ENCODE data around the gene WNT11.
A peak's percentile ranks its signal among the peaks of the same experiment; 100 is the strongest.

WNT11 gene

DNA sequence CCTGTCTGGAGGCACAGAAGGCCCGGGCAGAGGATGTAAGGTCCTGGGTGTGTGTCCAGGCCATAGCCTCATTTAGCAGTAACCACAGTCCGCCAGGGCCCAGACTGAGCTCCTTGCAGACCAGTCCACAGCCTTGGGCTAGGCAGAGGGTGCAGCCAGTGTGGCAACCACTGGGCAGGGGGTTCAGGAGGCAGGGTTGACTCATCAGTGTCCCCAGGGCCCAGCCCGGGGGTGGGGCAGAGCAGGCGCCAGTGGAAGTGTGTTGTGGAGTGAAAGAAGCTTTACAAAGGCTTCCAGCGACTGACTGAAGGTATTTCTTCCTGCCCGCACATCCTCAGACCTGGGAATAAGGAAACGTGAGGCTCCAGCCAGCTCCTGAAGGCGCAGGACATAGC is 27.7 kb upstream of the WNT11 start:
- TF ChIP-seq POLR2A (IDR thresholded peaks at IDR 0.05; ENCODE audit: extremely low read depth, insufficient read length) (no peak), MYC (IDR thresholded peaks at IDR 0.05; ENCODE audit: low read depth, low read length) (peak; percentile 55; the same call in 1 of the 2 replicates), CTCF (IDR thresholded peaks at IDR 0.05; ENCODE audit: low read depth, low read length) (no peak)
- TF ChIP-seq, protein P1, sequence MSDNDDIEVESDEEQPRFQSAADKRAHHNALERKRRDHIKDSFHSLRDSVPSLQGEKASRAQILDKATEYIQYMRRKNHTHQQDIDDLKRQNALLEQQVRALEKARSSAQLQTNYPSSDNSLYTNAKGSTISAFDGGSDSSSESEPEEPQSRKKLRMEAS (IDR thresholded peaks at IDR 0.05; ENCODE audit: low read depth, low read length) = peak; percentile 39; the same call in 1 of the 2 replicates
- H3K4me3 ChIP-seq (ENCODE audit: low read depth, low read length) = peak overlapping the region; percentile 84
- DNase-seq (ENCODE audit: low read depth) = peak; percentile 98

DNA sequence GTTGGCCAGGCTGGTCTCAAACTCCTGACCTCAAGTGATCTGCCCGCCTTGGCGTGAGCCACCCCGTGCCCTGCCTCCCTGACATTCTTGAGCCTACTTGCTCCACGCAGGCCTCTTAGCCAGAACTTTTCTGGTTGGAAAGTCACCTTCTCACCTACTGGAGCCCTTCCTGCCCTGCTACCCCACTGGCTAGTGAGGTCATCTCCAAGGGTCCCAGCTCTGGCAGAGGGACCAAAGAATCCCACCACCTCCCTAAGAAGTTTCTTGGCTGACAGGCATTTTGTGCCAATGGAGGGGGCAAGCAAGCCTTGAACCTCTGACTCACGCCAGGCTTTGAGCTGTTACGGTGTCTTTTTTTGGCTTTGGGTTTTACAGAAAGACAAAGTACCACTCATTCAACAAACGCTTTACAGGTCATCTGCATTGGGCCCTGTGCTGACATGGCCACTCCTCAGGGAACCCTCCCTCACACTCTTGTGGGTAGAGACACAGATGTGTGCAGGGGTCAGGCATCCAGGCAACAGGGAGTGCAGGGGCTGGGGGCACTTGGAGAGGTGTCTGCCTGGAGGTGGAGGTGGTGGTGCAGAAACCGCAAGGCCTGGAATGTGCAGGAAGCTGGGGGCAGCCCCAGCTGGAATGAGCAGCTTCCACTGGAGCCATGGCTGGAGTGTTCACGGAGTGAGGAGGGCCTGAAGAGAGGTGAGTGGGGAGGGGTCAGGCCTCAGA is 27.1 kb upstream of the WNT11 start:
- no peak overlapping the region for H3K4me3 ChIP-seq (ENCODE audit: low read depth, low read length)
- TF ChIP-seq CTCF (IDR thresholded peaks at IDR 0.05; ENCODE audit: low read depth, low read length) (no peak), MYC (IDR thresholded peaks at IDR 0.05; ENCODE audit: low read depth, low read length) (no peak), POLR2A (IDR thresholded peaks at IDR 0.05; ENCODE audit: extremely low read depth, insufficient read length) (no peak)
- TF ChIP-seq, protein P1 (IDR thresholded peaks at IDR 0.05; ENCODE audit: low read depth, low read length) = no peak
- peak; percentile 73 for DNase-seq (ENCODE audit: low read depth)

DNA sequence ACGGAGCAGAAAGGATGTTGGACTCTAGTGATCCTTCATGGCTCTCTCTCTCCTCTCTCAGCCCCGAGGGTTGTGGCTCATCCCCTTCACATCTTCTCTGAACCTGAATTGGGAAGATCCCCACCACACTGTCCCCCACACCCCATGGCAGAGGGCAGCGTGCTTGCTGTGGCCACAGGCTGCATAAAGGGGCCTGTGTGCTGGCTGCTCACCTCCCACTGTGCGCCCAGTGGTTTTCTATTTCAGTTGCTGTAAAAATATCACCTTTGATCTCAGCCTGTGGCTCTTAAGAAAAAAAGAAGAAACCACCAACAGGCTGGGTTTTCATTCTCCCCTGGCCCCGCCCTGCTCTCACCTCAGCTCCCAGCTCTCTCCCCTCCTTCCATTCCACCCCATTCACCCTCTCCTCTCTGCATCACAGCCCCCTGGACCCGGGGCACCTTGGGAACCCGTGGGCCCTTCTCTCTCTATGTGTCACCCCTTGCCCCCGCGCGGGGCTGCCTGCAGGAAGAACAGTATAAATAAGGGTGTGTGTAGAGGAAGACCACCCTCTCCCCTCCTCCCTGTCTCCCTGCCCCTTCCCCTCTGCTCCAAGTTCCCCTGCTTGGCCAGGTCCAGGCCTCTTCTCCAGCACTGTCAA is 25.8 kb upstream of the WNT11 start:
- DNase-seq (ENCODE audit: low read depth) = peak; percentile 60
- H3K4me3 ChIP-seq (ENCODE audit: low read depth, low read length) = no peak overlapping the region
- TF ChIP-seq, protein P1 (IDR thresholded peaks at IDR 0.05; ENCODE audit: low read depth, low read length) = no peak
- TF ChIP-seq POLR2A (IDR thresholded peaks at IDR 0.05; ENCODE audit: extremely low read depth, insufficient read length) = no peak
- TF ChIP-seq MYC (IDR thresholded peaks at IDR 0.05; ENCODE audit: low read depth, low read length) = no peak
- no peak for TF ChIP-seq CTCF (IDR thresholded peaks at IDR 0.05; ENCODE audit: low read depth, low read length)

DNA sequence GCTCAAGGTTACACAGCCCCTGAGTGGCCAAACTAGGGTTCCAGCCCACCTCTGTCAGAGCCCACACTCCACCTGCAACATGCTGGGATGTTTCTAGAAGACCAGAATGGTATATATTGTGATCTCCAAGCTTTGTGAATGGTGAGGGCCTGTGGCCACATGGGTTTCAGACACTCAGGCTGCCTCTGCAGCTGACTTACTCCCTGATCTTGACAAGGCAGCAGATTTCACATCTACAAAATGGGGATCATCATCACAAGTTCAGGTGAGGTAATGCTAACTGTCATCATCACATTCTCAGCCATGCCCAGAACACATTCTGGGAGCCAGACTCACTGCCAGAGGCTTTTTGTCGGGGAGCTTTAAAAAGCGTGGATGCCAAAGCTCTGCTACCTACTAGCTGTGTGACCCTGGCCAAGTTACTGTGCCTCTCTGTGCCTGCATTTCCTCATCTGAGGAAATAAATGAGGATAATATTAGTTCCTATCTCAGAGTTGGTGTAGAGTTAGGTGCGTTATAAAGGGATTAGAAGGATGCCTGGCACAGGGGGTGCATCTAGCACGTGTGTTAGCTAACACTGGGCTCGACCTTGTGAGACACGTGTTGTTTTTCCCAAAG is 24.9 kb upstream of the WNT11 start:
- H3K4me3 ChIP-seq (ENCODE audit: low read depth, low read length) = no peak overlapping the region
- no peak for DNase-seq (ENCODE audit: low read depth)
- TF ChIP-seq MYC (IDR thresholded peaks at IDR 0.05; ENCODE audit: low read depth, low read length) = no peak
- TF ChIP-seq, protein P1 (IDR thresholded peaks at IDR 0.05; ENCODE audit: low read depth, low read length) = no peak
- no peak for TF ChIP-seq CTCF (IDR thresholded peaks at IDR 0.05; ENCODE audit: low read depth, low read length)
- TF ChIP-seq POLR2A (IDR thresholded peaks at IDR 0.05; ENCODE audit: extremely low read depth, insufficient read length) = no peak

DNA sequence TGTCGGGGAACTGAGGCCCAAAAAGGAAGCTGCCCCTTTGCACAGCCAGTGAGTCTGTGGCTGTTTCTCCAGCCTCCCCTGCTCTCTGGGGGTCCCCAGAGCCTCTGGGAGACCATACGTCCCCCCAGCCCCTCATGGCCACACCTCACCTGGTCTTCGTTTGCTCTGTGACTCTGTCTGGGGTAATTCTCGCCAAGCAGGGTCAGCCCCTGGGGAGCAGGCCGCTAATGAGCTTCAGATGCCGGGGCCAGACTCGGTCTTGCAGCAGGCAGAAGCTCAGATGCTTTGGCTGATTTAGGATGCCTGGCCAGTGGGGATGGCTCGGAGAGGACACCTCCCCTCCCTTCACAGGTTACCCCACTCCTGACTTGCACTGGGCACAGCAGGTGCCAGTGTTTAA is 24.1 kb upstream of the WNT11 start:
- DNase-seq (ENCODE audit: low read depth) = no peak
- no peak overlapping the region for H3K4me3 ChIP-seq (ENCODE audit: low read depth, low read length)
- TF ChIP-seq MYC (IDR thresholded peaks at IDR 0.05; ENCODE audit: low read depth, low read length) = no peak
- no peak for TF ChIP-seq CTCF (IDR thresholded peaks at IDR 0.05; ENCODE audit: low read depth, low read length)
- TF ChIP-seq, protein P1 (IDR thresholded peaks at IDR 0.05; ENCODE audit: low read depth, low read length) = no peak
- TF ChIP-seq POLR2A (IDR thresholded peaks at IDR 0.05; ENCODE audit: extremely low read depth, insufficient read length) = no peak
